Spleen (tissue), 11 donors: ENCODE data around the gene RNF215. TPM values are rescaled to one million over a fixed set of nuclear protein-coding genes. Genes with fewer than 3 reads are reported as not detected.

Experiments used
- DNase-seq: peaks from one replicate; pipeline ENCODE4 v3.0.0-alpha.2; 2020
- H3K27ac ChIP-seq, 8 donors: fragments of 200-600 bp; sonication (generic) in 7 of 8; 1 replicate in 4 of 8; 2 replicates in 4 of 8; pipeline versions ENCODE4 v1.5.0 to v1.8.0; 2016 to 2021; ENCODE audit warnings: inconsistent platforms in 4 of 8, mild to moderate bottlenecking in 4 of 8, moderate library complexity in 1 of 8
- H3K27me3 ChIP-seq, 7 donors: fragments of 200-600 bp; sonication (generic) in 6 of 7; replicated peaks in 1 of 7; 1 replicate in 4 of 7; 2 replicates in 3 of 7; pipeline versions ENCODE4 v1.5.0 to v1.8.0; 2016 to 2021; ENCODE audit warnings: inconsistent platforms in 3 of 7, mild to moderate bottlenecking in 1 of 7
- H3K36me3 ChIP-seq, 6 donors: fragments of 200-600 bp; sonication (generic) in 5 of 6; 1 replicate in 4 of 6; 2 replicates in 2 of 6; pipeline versions ENCODE4 v1.5.0 to v1.8.0; 2016 to 2021; ENCODE audit warnings: inconsistent platforms in 2 of 6
- H3K4me1 ChIP-seq, 6 donors: fragments of 200-600 bp; sonication (generic) in 5 of 6; 1 replicate in 3 of 6; 2 replicates in 3 of 6; pipeline versions ENCODE4 v1.5.0 to v1.8.0; 2016 to 2021; ENCODE audit warnings: inconsistent platforms in 3 of 6
- H3K4me3 ChIP-seq, 8 donors: fragments of 200-600 bp; sonication (generic) in 7 of 8; 1 replicate in 4 of 8; 2 replicates in 4 of 8; pipeline versions ENCODE4 v1.5.0 to v1.8.0; 2016 to 2021; ENCODE audit warnings: inconsistent platforms in 4 of 8, mild to moderate bottlenecking in 4 of 8, moderate library complexity in 2 of 8
- H3K9me3 ChIP-seq, 8 donors: fragments of 200-600 bp; sonication (generic) in 7 of 8; 1 replicate in 4 of 8; 2 replicates in 4 of 8; pipeline versions ENCODE4 v1.5.0 to v1.8.0; 2016 to 2021; ENCODE audit warnings: inconsistent platforms in 4 of 8
- CTCF ChIP-seq, 11 experiments: fragments of 200-600 bp in 7 of 11; fragments of 450-650 bp in 4 of 11; sonication (generic) in 4 of 11; IDR thresholded peaks in 8 of 11; conservative IDR thresholded peaks in 3 of 11; 1 replicate in 7 of 11; 2 replicates in 4 of 11; pipeline versions ENCODE4 v1.4.0 to v1.8.0; 2016 to 2021; ENCODE audit warnings: antibody characterized with exemption in 11 of 11, inconsistent platforms in 4 of 11, mild to moderate bottlenecking in 1 of 11
- POLR2A ChIP-seq, 3 donors: fragments of 450-650 bp; IDR thresholded peaks; one replicate each; pipeline ENCODE4 v1.5.1; 2017; ENCODE audit warnings: antibody characterized with exemption in 3 of 3, mild to moderate bottlenecking in 1 of 3
- POLR2AphosphoS5 ChIP-seq, 3 donors: sonication (generic); formaldehyde crosslinking; IDR thresholded peaks; one replicate each; pipeline ENCODE4 v1.5.1; 2017; ENCODE audit warnings: antibody characterized with exemption in 3 of 3
- WGBS, 5 donors: extraction: QIAGEN DNeasy Blood & Tissue Kit in 3 of 5; methylation state at CpG; one replicate each; pipeline versions ENCODE4 v1.1.5 to v1.1.7; 2013 to 2018; 5-methylcytosine and 5-hydroxymethylcytosine counted together
- intact Hi-C: fragments of 100-400 bp; cut with DNase I; formaldehyde crosslinking; loops from one replicate; pipeline ENCODE4 v1.15.0; 2023; ENCODE audit warnings: low total_unique reads
- polyA plus RNA-seq, 3 donors: library from polyadenylated mRNA; stranded (reverse); fragments of 200-250 nt; gene quantifications; one replicate each; pipeline ENCODE4 v1.2.1, GENCODE V29; 2013
- total RNA-seq, 7 donors: library from RNA; depleted of rRNA in 3 of 7; stranded (reverse); fragments of >200 nt in 3 of 7; fragmentation: NEBNext Ultra II Directional in 4 of 7; extraction: Animal tissue kit (Norgen Biotek cat#: 25700) in 4 of 7; gene quantifications; one replicate each; pipeline versions ENCODE4 v1.1.0 to v1.2.1, GENCODE V29; 2016 to 2021
- donor health status: healthy with polysubstance abuse.
- donor health status: DM: no; HTN: no; CAD: no; lungs with moderate emphysema.
- donor health status: DM: no; HTN: no; CAD: no.
- donor health status: Bipolar disorder and iron deficiency.
- donor health status: healthy.
- donor health status: DM: no; HTN: no; CAD: no.
- donor health status: DM: yes; HTN: yes; CAD: no.

Gene RNF215
- total and polyA plus RNA-seq, 10 donors: 6.5 to 19.5 (median 12.8) TPM

GRCh38 chr22:30422481-30423300 is 35.5 kb upstream of the RNF215 start:
- H3K4me1 ChIP-seq: peaks cover 29 to 68% (median 45%) of the 10 kb centered on the region in 6 donors
- H3K36me3 ChIP-seq: peaks cover 0 to 37% (median 8%) of the 10 kb centered on the region in 6 donors
- peak overlapping the region; percentile 88 to 95 (median 93) for H3K27ac ChIP-seq
- no peak for DNase-seq
- TF ChIP-seq POLR2A (IDR thresholded peaks at IDR 0.05) (no peak), CTCF (IDR thresholded peaks at IDR 0.05 in 8 of 11, conservative IDR thresholded peaks at IDR 0.05 in 3 of 11) (no peak), POLR2AphosphoS5 (IDR thresholded peaks at IDR 0.05) (no peak)
- H3K27me3 ChIP-seq: no peaks in the 10 kb centered on the region
- intact Hi-C loops: no loop called here
- no peaks in the 10 kb centered on the region for H3K9me3 ChIP-seq
- WGBS, 5 donors: 45 to 51% (median 47%) methylated on average over 16 to 18 of the region's 18 CpGs
- peak overlapping the region; percentile 61 to 96 (median 72) for H3K4me3 ChIP-seq

- no peak for TF ChIP-seq POLR2A (IDR thresholded peaks at IDR 0.05)
- Histone ChIP-seq H3K36me3 (peaks cover 0 to 38% (median 8%) of the 10 kb centered on the region in 6 donors), H3K4me3 (peak overlapping the region in 1 of 8 donors; percentile 95), H3K9me3 (no peaks in the 10 kb centered on the region), H3K27me3 (no peaks in the 10 kb centered on the region), H3K4me1 (peaks cover 29 to 62% (median 41%) of the 10 kb centered on the region in 6 donors), H3K27ac (peak overlapping the region in 5 of 8 donors; percentile 90 to 95 (median 93))
- WGBS, 5 donors: 75 to 89% (median 83%) methylated on average over 8 of the region's 8 CpGs
- intact Hi-C loops: no loop called here
- DNase-seq: no peak
Measured at GRCh38 chr22:30421695-30422480, 34.7 kb upstream of the RNF215 start.

- Histone ChIP-seq H3K27ac (no peak overlapping the region), H3K27me3 (no peaks in the 10 kb centered on the region), H3K36me3 (peaks cover 0 to 52% (median 14%) of the 10 kb centered on the region in 6 donors), H3K9me3 (no peaks in the 10 kb centered on the region), H3K4me1 (peaks cover 20 to 49% (median 28%) of the 10 kb centered on the region in 6 donors), H3K4me3 (no peak overlapping the region)
- no peak for TF ChIP-seq POLR2AphosphoS5 (IDR thresholded peaks at IDR 0.05)
- TF ChIP-seq POLR2A (IDR thresholded peaks at IDR 0.05): no peak
- no peak for TF ChIP-seq CTCF (IDR thresholded peaks at IDR 0.05 in 8 of 11, conservative IDR thresholded peaks at IDR 0.05 in 3 of 11)
- no peak for DNase-seq
- 86 to 90% (median 88%) methylated on average over 6 of the region's 6 CpGs for WGBS, 5 donors
- intact Hi-C loops: no loop called here
Measured at GRCh38 chr22:30420347-30421125, 33.3 kb upstream of the RNF215 start.

- H3K4me1 ChIP-seq: peaks cover 0 to 14% (median 0%) of the 10 kb centered on the region in 6 donors
- no peaks in the 10 kb centered on the region for H3K27me3 ChIP-seq
- 77 to 97% (median 89%) methylated on average over 1 of the region's 1 CpG for WGBS, 5 donors
Measured at GRCh38 chr22:30416837-30417236, 29.6 kb upstream of the RNF215 start.

More at GRCh38 chr22:30416837-30417236, 29.6 kb upstream of the RNF215 start:
- no peak for TF ChIP-seq POLR2AphosphoS5 (IDR thresholded peaks at IDR 0.05)
- no peak for TF ChIP-seq POLR2A (IDR thresholded peaks at IDR 0.05)
- TF ChIP-seq CTCF (IDR thresholded peaks at IDR 0.05 in 8 of 11, conservative IDR thresholded peaks at IDR 0.05 in 3 of 11): no peak
- no peak overlapping the region for H3K27ac ChIP-seq
- no peak overlapping the region for H3K4me3 ChIP-seq
- no peak for DNase-seq
- no peaks in the 10 kb centered on the region for H3K9me3 ChIP-seq
- H3K36me3 ChIP-seq: peaks cover 0 to 61% (median 14%) of the 10 kb centered on the region in 6 donors
- intact Hi-C loops: no loop called here
